Lung (tissue), 12 donors: ENCODE results near the gene TSPAN18. TPM values are rescaled to one million over a fixed set of nuclear protein-coding genes. Genes with fewer than 3 reads are reported as not detected.

Experiments used
- ATAC-seq: fragments of 200-7000 bp; cut with Tn5 transposase; one replicate; pipeline ENCODE4 v1.9.1; 2020; ENCODE audit warnings: moderate number of reproducible peaks; ENCODE audit not compliant: insufficient read depth, low FRiP score
- DNase-seq, 3 donors: peaks; one replicate each; pipeline ENCODE4 v3.0.0-alpha.2; 2013 to 2017
- H3K27ac ChIP-seq, 2 donors: one replicate each; pipeline ENCODE4 v1.5.1; 2013; ENCODE audit warnings: mild to moderate bottlenecking in 2 of 2, moderate library complexity in 2 of 2, control low read depth in 1 of 2, inconsistent platforms in 1 of 2, low read depth in 1 of 2, low read length in 1 of 2
- H3K27me3 ChIP-seq, 3 donors: one replicate each; pipeline ENCODE4 v1.5.1; 2013; ENCODE audit warnings: low read length in 2 of 3; ENCODE audit not compliant: control insufficient read depth in 3 of 3, insufficient read depth in 3 of 3
- H3K36me3 ChIP-seq, 4 donors: one replicate each; pipeline ENCODE4 v1.5.1; 2013; ENCODE audit warnings: low read length in 4 of 4, mild to moderate bottlenecking in 1 of 4, moderate library complexity in 1 of 4; ENCODE audit not compliant: control insufficient read depth in 4 of 4, insufficient read depth in 4 of 4
- H3K4me1 ChIP-seq, 5 donors: one replicate each; pipeline ENCODE4 v1.5.1; 2013; ENCODE audit warnings: low read length in 5 of 5, mild to moderate bottlenecking in 2 of 5, moderate library complexity in 1 of 5; ENCODE audit not compliant: control insufficient read depth in 5 of 5, insufficient read depth in 5 of 5
- H3K4me3 ChIP-seq: one replicate; pipeline ENCODE4 v1.5.1; 2013; ENCODE audit warnings: mild to moderate bottlenecking, control low read depth, moderate library complexity
- H3K9ac ChIP-seq, 2 donors: one replicate each; pipeline ENCODE4 v1.5.1; 2013; ENCODE audit warnings: low read length in 2 of 2, control low read depth in 1 of 2; ENCODE audit not compliant: insufficient read depth in 1 of 2
- H3K9me3 ChIP-seq, 4 donors: one replicate each; pipeline ENCODE4 v1.5.1; 2013; ENCODE audit warnings: low read length in 3 of 4, mild to moderate bottlenecking in 1 of 4, moderate library complexity in 1 of 4; ENCODE audit not compliant: control insufficient read depth in 4 of 4, insufficient read depth in 3 of 4
- CTCF ChIP-seq: IDR thresholded peaks from 2 replicates; pipeline ENCODE4 v1.5.1; 2012; ENCODE audit warnings: mild to moderate bottlenecking; ENCODE audit errors: control extremely low read depth, extremely low read depth
- WGBS, 2 donors: extraction: QIAGEN DNeasy Blood & Tissue Kit; methylation state at CpG; one replicate each; pipeline ENCODE4 v1.1.7; 2013; 5-methylcytosine and 5-hydroxymethylcytosine counted together
- polyA plus RNA-seq, 2 donors: library from polyadenylated mRNA; stranded (reverse); fragments of 200-250 nt; gene quantifications; one replicate each; pipeline ENCODE4 v1.2.1, GENCODE V29; 2013
- total RNA-seq, 2 donors: library from RNA; depleted of rRNA in 1 of 2; stranded (reverse); fragments of >200 nt in 1 of 2; gene quantifications; one replicate each; pipeline ENCODE4 v1.2.1, GENCODE V29; 2014 to 2021
- donor health status: control.
- donor health status: control.
- donor health status: Bipolar disorder and iron deficiency.
- donor health status: healthy.
- donor health status: DM: yes; HTN: yes; CAD: no.

The TSPAN18 gene
- total and polyA plus RNA-seq, 4 donors, result 8.3 to 40.7 (median 21.4) TPM

DNA sequence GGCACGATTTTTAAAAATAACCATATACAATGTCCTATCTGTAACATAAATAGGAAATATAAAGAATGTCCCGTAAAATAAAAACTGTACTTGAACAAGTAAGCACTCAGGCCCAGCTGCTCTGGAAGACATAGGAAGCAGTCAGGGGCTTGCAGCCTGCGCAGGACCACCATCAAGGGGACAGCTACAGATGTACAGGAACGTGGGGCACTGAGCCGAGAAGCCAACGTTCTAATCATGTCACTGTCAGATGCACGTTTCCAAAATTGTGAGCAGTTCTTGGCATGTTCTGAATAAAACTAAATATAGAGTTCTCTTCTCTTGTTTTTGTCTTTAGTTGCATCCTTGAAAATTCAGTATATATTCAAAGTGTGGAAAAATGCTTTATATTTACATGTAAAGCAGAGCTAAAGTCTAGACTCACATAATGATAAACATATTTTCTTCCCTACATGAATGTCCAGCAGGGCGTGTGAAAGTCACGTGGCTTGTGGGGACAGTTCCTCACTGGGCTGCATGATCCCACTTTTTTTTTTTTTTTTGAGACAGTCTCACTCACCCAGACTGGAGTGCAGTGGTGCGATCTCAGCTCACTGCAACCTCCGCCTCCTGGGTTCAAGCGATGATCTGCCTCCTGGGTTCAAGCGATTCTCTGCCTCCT, 28.4 kb upstream of the TSPAN18 start:
- WGBS, 2 donors, result 78 to 86% methylated on average over 13 of the region's 13 CpGs
- Histone ChIP-seq H3K9ac (no peak overlapping the region), H3K36me3 (no peaks in the 10 kb centered on the region), H3K9me3 (peaks cover 0 to 2% (median 0%) of the 10 kb centered on the region in 4 donors), H3K27ac (no peak overlapping the region), H3K4me1 (peaks cover 0 to 9% (median 7%) of the 10 kb centered on the region in 5 donors), H3K27me3 (no peaks in the 10 kb centered on the region), H3K4me3 (no peak overlapping the region)
- DNase-seq (peak in 1 of 3 donors; percentile 43), ATAC-seq (no peak)
- TF ChIP-seq CTCF, result no peak

GRCh38 chr11:44699497-44700408, 27.0 kb upstream of the TSPAN18 start:
- 75 to 83% methylated on average over 12 of the region's 12 CpGs for WGBS, 2 donors
- no peak for TF ChIP-seq CTCF
- Histone ChIP-seq H3K27ac (no peak overlapping the region), H3K36me3 (no peaks in the 10 kb centered on the region), H3K27me3 (no peaks in the 10 kb centered on the region), H3K9ac (no peak overlapping the region), H3K4me3 (no peak overlapping the region), H3K4me1 (peaks cover 0 to 9% (median 7%) of the 10 kb centered on the region in 5 donors), H3K9me3 (peaks cover 0 to 5% (median 2%) of the 10 kb centered on the region in 4 donors)
- no peak for ATAC-seq
- no peak for DNase-seq

GRCh38 chr11:44701276-44701675, 25.5 kb upstream of the TSPAN18 start:
- Histone ChIP-seq H3K27ac (peak overlapping the region in 1 of 2 donors; percentile 17), H3K9ac (no peak overlapping the region), H3K36me3 (no peaks in the 10 kb centered on the region), H3K4me3 (no peak overlapping the region), H3K9me3 (peaks cover 0 to 5% (median 2%) of the 10 kb centered on the region in 4 donors), H3K4me1 (peaks cover 0 to 9% (median 7%) of the 10 kb centered on the region in 5 donors), H3K27me3 (no peaks in the 10 kb centered on the region)
- 0 to 7% methylated on average over 2 of the region's 2 CpGs for WGBS, 2 donors
- ATAC-seq (no peak), DNase-seq (peak in 1 of 3 donors; percentile 17)
- no peak for TF ChIP-seq CTCF
